Measurements from ENCODE around the gene SLC25A39. TPM values are rescaled to one million over a fixed set of nuclear protein-coding genes. Genes with fewer than 3 reads are reported as not detected.

Gene SLC25A39
- total and polyA plus RNA-seq, 2 of the 13 experiments (the other 11 are each of a cell fraction or from before 2014, with no cell fraction given): 144 to 151 TPM

DNA sequence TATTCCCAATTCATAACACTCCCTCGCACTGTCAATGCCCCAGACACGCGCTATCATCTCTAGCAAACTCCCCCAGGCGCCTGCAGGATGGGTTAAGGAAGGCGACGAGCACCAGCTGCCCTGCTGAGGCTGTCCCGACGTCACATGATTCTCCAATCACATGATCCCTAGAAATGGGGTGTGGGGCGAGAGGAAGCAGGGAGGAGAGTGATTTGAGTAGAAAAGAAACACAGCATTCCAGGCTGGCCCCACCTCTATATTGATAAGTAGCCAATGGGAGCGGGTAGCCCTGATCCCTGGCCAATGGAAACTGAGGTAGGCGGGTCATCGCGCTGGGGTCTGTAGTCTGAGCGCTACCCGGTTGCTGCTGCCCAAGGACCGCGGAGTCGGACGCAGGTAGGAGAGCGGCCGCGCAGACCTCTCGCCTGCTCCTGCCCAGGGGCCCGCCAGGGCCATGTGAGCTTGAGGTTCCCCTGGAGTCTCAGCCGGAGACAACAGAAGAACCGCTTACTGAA, 20.4 kb upstream of the SLC25A39 start, which contains the start of gene GRN (continued):
- TF ChIP-seq, protein P1, sequence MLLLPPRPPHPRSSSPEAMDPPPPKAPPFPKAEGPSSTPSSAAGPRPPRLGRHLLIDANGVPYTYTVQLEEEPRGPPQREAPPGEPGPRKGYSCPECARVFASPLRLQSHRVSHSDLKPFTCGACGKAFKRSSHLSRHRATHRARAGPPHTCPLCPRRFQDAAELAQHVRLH (CRISPR knock-in tag; IDR thresholded peaks at IDR 0.05; ENCODE audit: borderline replicate concordance, low read depth): peak; percentile 72; the same call in 1 of the 2 replicates
- TF ChIP-seq ZNF101 (CRISPR knock-in tag; IDR thresholded peaks at IDR 0.05; ENCODE audit: borderline replicate concordance, low read depth) (no peak), ZNF570 (CRISPR knock-in tag; IDR thresholded peaks at IDR 0.05; ENCODE audit: borderline replicate concordance) (no peak), KLF9 (CRISPR knock-in tag; IDR thresholded peaks at IDR 0.05; ENCODE audit: low read depth) (peak; percentile 84; the same call in 1 of the 2 replicates), ZNF598 (CRISPR knock-in tag; IDR thresholded peaks at IDR 0.05; ENCODE audit: borderline replicate concordance) (peak; percentile 57; the same call in 1 of the 2 replicates), ZNF232 (CRISPR knock-in tag; IDR thresholded peaks at IDR 0.05; ENCODE audit: borderline replicate concordance) (no peak), ELF4 (CRISPR knock-in tag; IDR thresholded peaks at IDR 0.05; ENCODE audit: borderline replicate concordance) (no peak), KLF11 (CRISPR knock-in tag; IDR thresholded peaks at IDR 0.05) (peak; percentile 91), ZNF24 (IDR thresholded peaks at IDR 0.05) (no peak), ZNF350 (CRISPR knock-in tag; IDR thresholded peaks at IDR 0.05; ENCODE audit: borderline replicate concordance, low read depth) (peak; percentile 87), FOXK1 (CRISPR knock-in tag; IDR thresholded peaks at IDR 0.05; ENCODE audit: borderline replicate concordance, low read depth) (peak; percentile 98; the same call in 1 of the 2 replicates), GATAD2A (CRISPR knock-in tag; IDR thresholded peaks at IDR 0.05) (peak; percentile 84), ZMYM2 (CRISPR knock-in tag; IDR thresholded peaks at IDR 0.05) (no peak), ZNF326 (CRISPR knock-in tag; IDR thresholded peaks at IDR 0.05; ENCODE audit: borderline replicate concordance) (no peak)
- TF ChIP-seq, protein P2, sequence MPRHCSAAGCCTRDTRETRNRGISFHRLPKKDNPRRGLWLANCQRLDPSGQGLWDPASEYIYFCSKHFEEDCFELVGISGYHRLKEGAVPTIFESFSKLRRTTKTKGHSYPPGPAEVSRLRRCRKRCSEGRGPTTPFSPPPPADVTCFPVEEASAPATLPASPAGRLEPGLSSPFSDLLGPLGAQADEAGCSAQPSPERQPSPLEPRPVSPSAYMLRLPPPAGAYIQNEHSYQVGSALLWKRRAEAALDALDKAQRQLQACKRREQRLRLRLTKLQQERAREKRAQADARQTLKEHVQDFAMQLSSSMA (CRISPR knock-in tag; IDR thresholded peaks at IDR 0.05): peak; percentile 71; the same call in 1 of the 2 replicates
- TF ChIP-seq, protein P3, sequence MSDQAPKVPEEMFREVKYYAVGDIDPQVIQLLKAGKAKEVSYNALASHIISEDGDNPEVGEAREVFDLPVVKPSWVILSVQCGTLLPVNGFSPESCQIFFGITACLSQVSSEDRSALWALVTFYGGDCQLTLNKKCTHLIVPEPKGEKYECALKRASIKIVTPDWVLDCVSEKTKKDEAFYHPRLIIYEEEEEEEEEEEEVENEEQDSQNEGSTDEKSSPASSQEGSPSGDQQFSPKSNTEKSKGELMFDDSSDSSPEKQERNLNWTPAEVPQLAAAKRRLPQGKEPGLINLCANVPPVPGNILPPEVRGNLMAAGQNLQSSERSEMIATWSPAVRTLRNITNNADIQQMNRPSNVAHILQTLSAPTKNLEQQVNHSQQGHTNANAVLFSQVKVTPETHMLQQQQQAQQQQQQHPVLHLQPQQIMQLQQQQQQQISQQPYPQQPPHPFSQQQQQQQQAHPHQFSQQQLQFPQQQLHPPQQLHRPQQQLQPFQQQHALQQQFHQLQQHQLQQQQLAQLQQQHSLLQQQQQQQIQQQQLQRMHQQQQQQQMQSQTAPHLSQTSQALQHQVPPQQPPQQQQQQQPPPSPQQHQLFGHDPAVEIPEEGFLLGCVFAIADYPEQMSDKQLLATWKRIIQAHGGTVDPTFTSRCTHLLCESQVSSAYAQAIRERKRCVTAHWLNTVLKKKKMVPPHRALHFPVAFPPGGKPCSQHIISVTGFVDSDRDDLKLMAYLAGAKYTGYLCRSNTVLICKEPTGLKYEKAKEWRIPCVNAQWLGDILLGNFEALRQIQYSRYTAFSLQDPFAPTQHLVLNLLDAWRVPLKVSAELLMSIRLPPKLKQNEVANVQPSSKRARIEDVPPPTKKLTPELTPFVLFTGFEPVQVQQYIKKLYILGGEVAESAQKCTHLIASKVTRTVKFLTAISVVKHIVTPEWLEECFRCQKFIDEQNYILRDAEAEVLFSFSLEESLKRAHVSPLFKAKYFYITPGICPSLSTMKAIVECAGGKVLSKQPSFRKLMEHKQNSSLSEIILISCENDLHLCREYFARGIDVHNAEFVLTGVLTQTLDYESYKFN (CRISPR knock-in tag; conservative IDR thresholded peaks at IDR 0.05): no peak
- TF ChIP-seq, protein P4, sequence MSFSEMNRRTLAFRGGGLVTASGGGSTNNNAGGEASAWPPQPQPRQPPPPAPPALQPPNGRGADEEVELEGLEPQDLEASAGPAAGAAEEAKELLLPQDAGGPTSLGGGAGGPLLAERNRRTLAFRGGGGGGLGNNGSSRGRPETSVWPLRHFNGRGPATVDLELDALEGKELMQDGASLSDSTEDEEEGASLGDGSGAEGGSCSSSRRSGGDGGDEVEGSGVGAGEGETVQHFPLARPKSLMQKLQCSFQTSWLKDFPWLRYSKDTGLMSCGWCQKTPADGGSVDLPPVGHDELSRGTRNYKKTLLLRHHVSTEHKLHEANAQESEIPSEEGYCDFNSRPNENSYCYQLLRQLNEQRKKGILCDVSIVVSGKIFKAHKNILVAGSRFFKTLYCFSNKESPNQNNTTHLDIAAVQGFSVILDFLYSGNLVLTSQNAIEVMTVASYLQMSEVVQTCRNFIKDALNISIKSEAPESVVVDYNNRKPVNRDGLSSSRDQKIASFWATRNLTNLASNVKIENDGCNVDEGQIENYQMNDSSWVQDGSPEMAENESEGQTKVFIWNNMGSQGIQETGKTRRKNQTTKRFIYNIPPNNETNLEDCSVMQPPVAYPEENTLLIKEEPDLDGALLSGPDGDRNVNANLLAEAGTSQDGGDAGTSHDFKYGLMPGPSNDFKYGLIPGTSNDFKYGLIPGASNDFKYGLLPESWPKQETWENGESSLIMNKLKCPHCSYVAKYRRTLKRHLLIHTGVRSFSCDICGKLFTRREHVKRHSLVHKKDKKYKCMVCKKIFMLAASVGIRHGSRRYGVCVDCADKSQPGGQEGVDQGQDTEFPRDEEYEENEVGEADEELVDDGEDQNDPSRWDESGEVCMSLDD (CRISPR knock-in tag; IDR thresholded peaks at IDR 0.05; ENCODE audit: borderline replicate concordance): peak; percentile 65; the same call in 1 of the 2 replicates
- TF ChIP-seq, protein P5, sequence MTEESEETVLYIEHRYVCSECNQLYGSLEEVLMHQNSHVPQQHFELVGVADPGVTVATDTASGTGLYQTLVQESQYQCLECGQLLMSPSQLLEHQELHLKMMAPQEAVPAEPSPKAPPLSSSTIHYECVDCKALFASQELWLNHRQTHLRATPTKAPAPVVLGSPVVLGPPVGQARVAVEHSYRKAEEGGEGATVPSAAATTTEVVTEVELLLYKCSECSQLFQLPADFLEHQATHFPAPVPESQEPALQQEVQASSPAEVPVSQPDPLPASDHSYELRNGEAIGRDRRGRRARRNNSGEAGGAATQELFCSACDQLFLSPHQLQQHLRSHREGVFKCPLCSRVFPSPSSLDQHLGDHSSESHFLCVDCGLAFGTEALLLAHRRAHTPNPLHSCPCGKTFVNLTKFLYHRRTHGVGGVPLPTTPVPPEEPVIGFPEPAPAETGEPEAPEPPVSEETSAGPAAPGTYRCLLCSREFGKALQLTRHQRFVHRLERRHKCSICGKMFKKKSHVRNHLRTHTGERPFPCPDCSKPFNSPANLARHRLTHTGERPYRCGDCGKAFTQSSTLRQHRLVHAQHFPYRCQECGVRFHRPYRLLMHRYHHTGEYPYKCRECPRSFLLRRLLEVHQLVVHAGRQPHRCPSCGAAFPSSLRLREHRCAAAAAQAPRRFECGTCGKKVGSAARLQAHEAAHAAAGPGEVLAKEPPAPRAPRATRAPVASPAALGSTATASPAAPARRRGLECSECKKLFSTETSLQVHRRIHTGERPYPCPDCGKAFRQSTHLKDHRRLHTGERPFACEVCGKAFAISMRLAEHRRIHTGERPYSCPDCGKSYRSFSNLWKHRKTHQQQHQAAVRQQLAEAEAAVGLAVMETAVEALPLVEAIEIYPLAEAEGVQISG (CRISPR knock-in tag; IDR thresholded peaks at IDR 0.05): peak; percentile 77
